ENCODE data around the gene PDE4A.

DNA sequence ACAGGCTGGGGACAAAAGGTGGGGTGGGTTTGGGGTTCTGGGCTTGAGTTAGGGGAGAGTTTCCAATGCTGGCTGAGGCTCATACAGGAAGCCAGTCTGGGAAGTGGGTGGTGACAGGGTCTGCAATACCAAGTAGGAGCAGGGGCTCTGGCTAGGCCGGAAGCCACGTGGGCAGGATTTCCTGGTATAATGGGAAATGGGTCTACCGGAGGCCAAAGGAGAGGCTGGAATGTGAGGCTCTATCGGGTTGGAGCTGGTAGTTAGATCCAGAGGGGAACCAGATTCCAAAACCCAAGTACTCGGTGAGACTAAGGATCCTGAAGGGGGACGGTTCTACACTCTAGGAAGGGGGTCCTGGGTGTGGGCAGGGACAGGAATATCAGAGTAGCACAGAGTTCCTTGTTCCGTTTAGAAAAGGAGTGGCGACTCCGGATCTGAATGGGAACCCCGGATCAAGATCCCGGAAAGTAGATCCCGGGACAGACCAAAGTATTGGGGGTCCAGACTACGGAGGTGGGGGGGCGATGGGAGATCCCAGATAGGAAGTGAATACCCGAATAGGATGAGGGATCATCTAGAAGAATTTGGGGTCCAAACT, 17.8 kb upstream of the PDE4A start:
- TF ChIP-seq EZH2 (IDR thresholded peaks at IDR 0.05; ENCODE audit: low read length, missing control alignments) = no peak
- TF ChIP-seq, protein P1, sequence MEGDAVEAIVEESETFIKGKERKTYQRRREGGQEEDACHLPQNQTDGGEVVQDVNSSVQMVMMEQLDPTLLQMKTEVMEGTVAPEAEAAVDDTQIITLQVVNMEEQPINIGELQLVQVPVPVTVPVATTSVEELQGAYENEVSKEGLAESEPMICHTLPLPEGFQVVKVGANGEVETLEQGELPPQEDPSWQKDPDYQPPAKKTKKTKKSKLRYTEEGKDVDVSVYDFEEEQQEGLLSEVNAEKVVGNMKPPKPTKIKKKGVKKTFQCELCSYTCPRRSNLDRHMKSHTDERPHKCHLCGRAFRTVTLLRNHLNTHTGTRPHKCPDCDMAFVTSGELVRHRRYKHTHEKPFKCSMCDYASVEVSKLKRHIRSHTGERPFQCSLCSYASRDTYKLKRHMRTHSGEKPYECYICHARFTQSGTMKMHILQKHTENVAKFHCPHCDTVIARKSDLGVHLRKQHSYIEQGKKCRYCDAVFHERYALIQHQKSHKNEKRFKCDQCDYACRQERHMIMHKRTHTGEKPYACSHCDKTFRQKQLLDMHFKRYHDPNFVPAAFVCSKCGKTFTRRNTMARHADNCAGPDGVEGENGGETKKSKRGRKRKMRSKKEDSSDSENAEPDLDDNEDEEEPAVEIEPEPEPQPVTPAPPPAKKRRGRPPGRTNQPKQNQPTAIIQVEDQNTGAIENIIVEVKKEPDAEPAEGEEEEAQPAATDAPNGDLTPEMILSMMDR (conservative IDR thresholded peaks at IDR 0.05 in 1 of 2, IDR thresholded peaks at IDR 0.05 in 1 of 2; ENCODE audit: low read depth in 1 of 2, low read length in 2 of 2) = no peak

All from fibroblast of lung (primary cell).